GM18519 (cell line): ENCODE results near the gene PLB1.

Experiments used
- ATAC-seq: cut with Tn5 transposase; IDR thresholded peaks from one replicate; pipeline ENCODE4 v1.9.1; 2021; ENCODE audit warnings: mild to moderate bottlenecking, moderate library complexity; ENCODE audit not compliant: unreplicated experiment, low FRiP score

The PLB1 gene

DNA sequence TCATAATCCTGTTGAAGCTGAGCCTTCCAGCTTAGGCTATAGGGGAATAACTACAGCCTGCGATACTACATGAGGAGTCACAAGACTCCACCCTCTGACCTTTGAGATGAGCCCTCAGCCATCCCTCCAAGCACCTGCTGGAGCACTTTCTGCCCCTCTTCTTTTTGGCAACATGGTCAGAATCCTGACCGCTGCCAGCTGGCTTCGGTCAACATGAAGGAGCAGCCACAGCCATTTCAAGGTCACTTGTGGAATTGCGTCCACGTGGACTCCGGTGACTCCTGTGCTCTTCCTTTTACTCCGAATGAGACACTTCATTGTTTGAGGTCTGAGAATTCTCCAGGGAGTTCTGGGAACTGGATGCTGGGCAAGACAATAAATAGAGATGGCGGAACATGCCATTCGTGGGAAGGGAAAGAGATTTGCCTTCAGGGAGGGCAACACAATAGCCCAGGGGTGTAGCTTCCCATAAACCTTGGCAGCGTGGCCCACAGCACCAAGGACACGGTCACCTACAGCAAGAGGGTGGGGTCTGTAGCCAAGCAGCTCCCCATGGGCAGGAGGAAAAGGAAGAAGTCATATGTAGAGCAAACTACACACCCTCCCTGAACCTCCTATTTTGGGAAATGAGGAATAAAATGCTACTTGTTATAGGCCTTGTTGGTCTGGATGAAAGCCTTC lies 182.5 kb downstream of the PLB1 start:
- no peak for ATAC-seq

DNA sequence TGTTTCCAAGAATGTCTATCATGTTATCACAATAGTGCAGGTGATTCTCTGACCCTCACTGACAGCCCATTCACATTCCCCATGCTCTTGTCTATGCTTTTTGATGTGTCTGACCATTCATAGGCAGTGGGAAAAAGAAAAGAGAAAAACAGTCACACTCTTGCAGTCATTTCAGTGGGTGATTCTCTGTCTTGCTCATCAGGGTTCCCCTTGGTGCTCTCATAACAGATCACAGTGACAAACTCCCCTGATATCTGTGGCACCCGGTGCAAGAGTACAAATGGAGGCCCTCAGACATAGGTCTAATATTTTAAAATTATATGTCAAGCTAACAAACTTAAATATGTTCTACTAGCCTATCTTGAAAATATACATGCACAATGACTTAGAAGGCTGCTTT lies 183.1 kb downstream of the PLB1 start:
- no peak for ATAC-seq

DNA sequence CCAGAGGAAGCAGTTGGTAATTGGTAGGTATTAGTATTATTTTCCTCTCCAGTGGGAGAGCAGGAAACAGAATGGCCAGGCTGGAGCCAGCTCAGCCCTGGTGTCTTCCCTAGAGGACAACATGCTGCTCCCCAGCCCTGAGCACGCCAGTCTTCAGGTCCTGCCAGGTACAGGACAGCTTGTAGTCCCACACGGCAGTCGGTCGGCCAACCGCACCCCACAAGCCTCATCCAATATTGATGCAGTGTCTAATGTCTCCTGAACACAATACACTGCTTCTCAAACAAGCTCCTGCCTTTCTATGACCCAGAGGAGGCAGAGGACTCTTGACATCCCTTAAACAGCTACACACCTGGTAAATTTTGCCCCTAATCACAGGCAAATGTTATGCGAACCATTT lies 184.8 kb downstream of the PLB1 start:
- no peak for ATAC-seq

DNA sequence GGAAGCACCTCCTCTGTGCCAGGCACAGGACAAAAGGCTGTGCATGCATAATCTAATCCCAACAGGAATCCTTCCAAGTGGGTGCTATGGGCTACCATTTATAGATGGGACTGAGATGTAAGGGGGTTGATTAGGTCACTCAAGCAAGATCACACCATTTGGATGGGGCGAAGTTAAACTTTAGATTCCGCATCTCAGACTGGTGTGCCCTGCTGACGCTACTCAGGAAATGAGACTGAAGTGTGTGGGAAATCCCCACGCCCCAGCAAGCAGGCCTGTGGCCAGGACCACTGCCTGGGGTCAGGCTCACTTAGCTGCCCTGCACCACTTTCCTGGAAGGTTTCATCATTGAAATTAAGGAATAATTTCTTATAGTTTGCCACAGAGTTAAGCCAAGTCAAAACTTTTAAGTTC lies 185.3 kb downstream of the PLB1 start:
- peak; percentile 68 for ATAC-seq

DNA sequence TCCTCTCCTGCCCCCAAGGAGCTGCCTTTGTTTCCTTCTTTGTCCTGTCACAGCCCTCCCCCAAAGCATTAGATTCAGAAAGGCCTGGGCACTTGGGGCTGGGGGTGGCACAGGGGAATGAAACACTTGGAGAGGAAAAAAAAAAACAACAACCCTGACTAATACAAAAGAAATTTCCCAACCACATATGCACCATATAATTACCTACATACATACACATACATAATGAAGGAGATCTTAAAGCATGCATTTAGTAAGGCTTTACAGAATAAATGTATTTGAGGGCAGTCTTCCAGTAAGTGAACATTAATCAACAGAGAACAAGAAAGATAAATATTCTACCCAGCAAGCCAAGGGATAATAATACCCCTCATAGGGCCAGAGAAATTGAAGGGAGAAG lies 185.7 kb downstream of the PLB1 start:
- no peak for ATAC-seq

DNA sequence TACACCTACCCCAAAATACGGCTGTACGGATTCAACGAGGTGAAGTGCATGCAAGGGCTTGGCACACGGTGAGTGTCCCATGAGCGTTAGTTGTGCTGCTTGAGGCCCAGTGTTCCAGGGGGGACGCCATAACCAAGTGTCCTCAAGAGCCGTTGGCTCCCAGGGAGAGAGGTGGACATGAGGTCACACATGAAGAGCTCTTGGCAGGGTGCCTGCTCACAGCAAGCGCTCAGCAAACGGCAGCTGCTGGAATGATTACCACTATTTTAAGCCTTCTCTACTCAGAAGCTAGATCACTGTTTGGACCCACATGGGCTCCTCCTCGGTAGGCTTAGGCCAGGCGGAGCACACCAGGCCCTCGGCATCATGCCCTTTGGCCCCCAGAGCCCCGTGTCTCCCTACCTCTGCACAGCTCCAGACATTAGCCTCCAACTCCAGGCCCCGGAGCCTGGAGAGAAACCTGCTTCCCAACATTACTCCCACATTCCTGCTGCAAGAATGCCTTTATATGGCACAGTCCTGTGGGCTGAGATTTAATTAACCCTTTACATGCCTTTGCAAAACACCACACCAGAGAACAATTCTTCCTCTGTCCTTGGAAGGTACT lies 187.3 kb downstream of the PLB1 start:
- no peak for ATAC-seq

DNA sequence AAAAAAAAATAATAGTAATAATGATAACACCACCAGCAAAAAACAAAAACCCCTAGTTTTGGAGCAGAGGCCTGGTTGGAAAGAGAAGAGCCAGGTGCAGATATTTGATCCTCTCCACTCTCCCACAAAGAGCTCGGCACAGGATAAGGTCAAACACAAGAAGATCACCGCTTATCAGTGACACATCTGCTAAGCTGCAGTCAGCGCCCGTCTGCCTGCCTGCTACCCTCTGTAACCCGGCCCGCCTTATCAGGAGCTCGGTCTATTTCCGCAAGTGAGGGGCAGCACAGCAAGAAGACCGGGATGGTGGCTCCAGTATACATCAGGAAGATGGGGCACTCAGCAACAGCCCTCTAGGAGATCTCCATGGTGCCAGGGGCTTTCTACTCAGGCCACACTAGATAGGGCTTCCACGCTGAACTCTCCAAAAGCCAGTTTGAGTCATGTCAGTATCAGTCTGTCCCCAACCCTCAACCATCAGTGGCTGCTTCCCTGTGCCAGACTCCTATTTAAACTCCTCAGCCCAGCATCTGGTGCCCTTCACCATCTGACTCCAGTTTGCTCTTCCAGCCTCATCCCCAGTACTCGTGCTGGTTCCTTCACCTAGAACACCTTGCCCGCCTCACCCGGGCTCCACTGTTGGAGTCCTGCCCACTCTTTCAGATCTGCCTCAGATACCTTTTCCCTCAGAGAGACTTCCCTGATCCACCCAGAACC lies 188.4 kb downstream of the PLB1 start:
- no peak for ATAC-seq

DNA sequence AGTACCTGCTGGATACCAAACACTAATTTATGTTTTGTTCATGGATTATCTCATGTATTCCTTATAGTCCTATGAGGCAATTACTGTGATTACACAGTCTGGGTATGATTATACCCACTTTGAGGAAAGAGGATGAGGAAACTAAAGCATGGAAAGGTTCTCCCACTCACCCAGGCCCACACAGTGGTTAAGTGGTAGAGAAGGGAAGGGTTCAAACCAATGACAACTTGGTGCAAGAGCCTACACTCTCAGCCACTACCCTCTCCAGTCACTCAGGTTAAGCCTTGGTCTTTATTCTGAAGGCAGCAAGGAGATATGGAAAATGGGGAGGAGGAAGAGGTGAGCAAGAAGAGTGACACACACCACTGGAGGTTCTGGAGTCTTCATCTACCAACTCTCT lies 191.3 kb downstream of the PLB1 start:
- no peak for ATAC-seq

DNA sequence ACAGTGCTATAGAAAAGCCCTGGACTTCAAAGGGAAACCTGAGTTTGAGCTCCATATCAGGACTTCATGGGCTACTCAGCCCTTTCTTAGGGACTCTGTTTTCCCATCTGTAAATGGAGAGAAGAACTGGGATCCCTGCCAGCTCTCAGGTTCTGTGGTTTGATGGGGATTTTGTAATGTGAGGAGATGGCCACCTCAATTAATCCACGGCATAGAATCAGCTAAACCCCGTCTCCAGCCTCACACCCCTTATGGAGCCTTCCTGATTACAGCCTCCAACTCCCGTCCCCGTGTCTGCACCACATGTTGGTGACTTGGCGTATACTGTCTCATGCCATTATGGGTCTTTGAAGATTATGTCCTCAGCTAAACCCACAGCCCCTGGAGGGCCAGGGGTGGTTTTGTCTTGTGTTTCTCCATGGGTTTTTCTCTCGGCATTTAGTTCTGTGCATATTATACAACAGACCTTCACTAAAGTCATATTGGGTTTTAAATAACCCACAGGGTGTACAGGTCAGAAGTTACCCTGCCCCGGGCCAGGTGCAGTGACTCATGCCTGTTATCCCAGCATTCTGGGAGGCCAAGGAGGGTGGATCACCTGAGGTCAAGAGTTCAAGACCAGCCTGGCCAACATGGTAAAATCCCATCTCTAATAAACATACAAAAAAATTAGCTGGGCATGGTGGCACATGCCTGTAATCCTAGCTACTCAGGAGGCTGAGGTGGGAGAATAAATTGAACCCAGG lies 192.0 kb downstream of the PLB1 start:
- no peak for ATAC-seq

DNA sequence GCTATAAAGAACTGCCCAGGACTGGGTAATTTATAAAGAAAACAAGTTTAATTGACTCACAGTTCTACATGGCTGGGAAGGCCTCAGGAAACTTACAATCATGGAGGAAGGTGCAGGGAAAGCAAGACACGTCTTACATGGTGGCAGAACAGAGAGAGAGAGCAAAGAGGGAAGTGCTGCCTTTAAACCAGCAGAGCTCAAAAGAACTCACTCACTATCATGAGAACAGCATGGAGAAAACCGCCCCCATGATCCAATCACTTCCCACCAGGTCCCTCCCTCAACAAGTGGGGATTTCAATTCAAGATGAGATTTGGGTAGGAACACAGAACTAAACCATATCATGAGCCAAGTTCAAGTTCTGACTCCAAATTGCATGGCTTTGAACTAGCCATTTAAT lies 193.0 kb downstream of the PLB1 start:
- no peak for ATAC-seq

DNA sequence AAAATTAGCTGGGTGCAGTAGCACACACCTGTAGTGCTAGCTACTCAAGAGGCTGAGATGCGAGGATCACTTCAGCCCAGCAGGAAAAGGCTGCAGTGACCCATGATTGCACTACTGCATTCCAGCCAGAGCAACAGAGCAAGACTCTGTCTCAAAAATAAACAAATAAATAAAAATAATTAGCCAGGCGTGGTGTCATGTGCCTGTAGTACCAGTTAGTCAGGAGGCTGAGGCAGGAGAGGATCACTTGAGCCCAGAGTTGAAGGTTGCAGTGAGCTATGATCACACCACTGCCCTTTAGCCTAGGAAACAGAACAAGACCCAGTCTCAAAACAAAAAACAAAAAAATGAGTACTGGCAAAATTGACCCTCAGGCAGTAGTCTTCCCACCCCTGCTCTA lies 193.9 kb downstream of the PLB1 start:
- ATAC-seq = no peak

DNA sequence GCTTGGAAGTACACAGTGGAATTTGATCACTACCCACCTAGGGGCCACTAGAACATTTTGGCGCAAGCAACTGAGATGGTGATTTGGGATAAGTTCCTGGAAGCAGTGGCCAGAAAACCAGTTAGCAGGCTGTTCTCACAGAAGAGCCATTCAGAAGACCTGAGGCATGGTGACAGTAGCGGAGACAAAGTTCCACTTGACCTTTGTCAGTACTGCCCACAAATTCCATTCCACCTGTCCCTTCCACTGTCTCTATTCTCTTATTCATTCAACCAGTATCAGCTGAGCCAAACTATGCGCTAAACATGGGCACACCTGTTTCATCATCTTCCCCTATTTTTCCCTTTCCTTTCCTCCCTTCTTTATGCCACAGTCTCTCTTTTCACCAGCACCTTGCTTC lies 196.6 kb downstream of the PLB1 start:
- ATAC-seq = no peak

DNA sequence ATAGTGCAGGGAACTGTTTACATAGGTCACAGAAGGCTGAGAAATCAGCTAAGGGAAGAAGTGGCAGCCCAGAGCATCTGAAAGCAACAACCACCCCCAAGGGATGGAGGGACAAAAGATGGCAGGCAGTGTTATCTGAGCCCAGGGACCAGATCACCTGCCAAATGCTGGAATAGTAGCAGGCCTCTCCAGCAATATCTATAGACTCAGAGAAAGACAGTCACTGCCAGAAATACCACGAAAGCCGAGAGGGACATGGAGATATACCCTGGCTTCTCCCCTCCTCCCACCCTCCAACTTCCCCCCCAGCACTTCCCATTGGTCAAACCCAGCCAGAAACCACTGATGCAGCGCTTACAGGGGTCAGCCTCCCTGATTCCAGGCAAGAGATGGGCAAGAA lies 197.4 kb downstream of the PLB1 start:
- ATAC-seq = no peak
